ENCODE measurements around the gene JPH4. TPM values are rescaled to one million over a fixed set of nuclear protein-coding genes. Genes with fewer than 3 reads are reported as not detected.
A peak's percentile ranks its signal among the peaks of the same experiment; 100 is the strongest.
"Not testable (repeated sequence)": the region's sequence is repeated elsewhere in the genome, so short reads cannot be mapped to it uniquely, and the experiment has no call there.

Gene JPH4
- total RNA-seq, 2 donors from 2014 or later: 0.39 TPM; not detected in 1

- Histone ChIP-seq H3K27me3 (no peaks in the 10 kb centered on the region), H3K9me3 (no peaks in the 10 kb centered on the region), H3K4me1 (peaks cover 0 to 8% of the 10 kb centered on the region in 2 donors), H3K4me3 (no peak overlapping the region), H3K27ac (no peak overlapping the region), H3K36me3 (no peaks in the 10 kb centered on the region)
- no peak for DNase-seq (ENCODE audit: low spot score)
- TF ChIP-seq CTCF (IDR thresholded peaks at IDR 0.05): no peak
Observed at GRCh38 chr14:23540141-23540469, 38.5 kb downstream of the JPH4 start.

- Histone ChIP-seq H3K4me1 (peaks cover 0 to 8% of the 10 kb centered on the region in 2 donors), H3K27ac (no peak overlapping the region), H3K9me3 (no peaks in the 10 kb centered on the region), H3K36me3 (no peaks in the 10 kb centered on the region), H3K4me3 (no peak overlapping the region), H3K27me3 (no peaks in the 10 kb centered on the region)
- peak; percentile 67 to 77 for TF ChIP-seq CTCF (IDR thresholded peaks at IDR 0.05)
- DNase-seq (ENCODE audit: low spot score): no peak
Observed at GRCh38 chr14:23539248-23540140, 39.1 kb downstream of the JPH4 start.

- H3K27me3 ChIP-seq: no peaks in the 10 kb centered on the region
- no peak for TF ChIP-seq CTCF (IDR thresholded peaks at IDR 0.05)
- peaks cover 0 to 8% of the 10 kb centered on the region in 2 donors for H3K4me1 ChIP-seq
- DNase-seq (ENCODE audit: low spot score): no peak
- H3K36me3 ChIP-seq: no peaks in the 10 kb centered on the region
- H3K27ac ChIP-seq: no peak overlapping the region
- H3K4me3 ChIP-seq: no peak overlapping the region
- H3K9me3 ChIP-seq: no peaks in the 10 kb centered on the region
Observed at GRCh38 chr14:23538785-23539184, 39.8 kb downstream of the JPH4 start.

GRCh38 chr14:23538050-23538718 lies 40.4 kb downstream of the JPH4 start:
- Histone ChIP-seq H3K36me3 (no peaks in the 10 kb centered on the region), H3K27me3 (no peaks in the 10 kb centered on the region), H3K27ac (no peak overlapping the region), H3K9me3 (no peaks in the 10 kb centered on the region), H3K4me1 (peaks cover 0 to 8% of the 10 kb centered on the region in 2 donors), H3K4me3 (no peak overlapping the region)
- TF ChIP-seq CTCF (IDR thresholded peaks at IDR 0.05): no peak
- DNase-seq (ENCODE audit: low spot score): no peak

- Histone ChIP-seq H3K27me3 (no peaks in the 10 kb centered on the region), H3K9me3 (no peaks in the 10 kb centered on the region), H3K27ac (no peak overlapping the region), H3K4me1 (peaks cover 0 to 8% of the 10 kb centered on the region in 2 donors), H3K36me3 (no peaks in the 10 kb centered on the region), H3K4me3 (no peak overlapping the region)
- no peak for TF ChIP-seq CTCF (IDR thresholded peaks at IDR 0.05)
- DNase-seq (ENCODE audit: low spot score): no peak
Observed at GRCh38 chr14:23537351-23538049, 41.1 kb downstream of the JPH4 start.

GRCh38 chr14:23536906-23537305 lies 41.7 kb downstream of the JPH4 start:
- H3K9me3 ChIP-seq; H3K4me3 ChIP-seq; H3K27me3 ChIP-seq; H3K4me1 ChIP-seq; H3K36me3 ChIP-seq; H3K27ac ChIP-seq; DNase-seq (ENCODE audit: low spot score): not testable (repeated sequence)
